GM10266 (cell line): ENCODE results near the gene FAM114A1.
A peak's percentile ranks its signal among the peaks of the same experiment; 100 is the strongest.
"Not testable (repeated sequence)": the region's sequence is repeated elsewhere in the genome, so short reads cannot be mapped to it uniquely, and the experiment has no call there.

ENCODE experiments used
- DNase-seq: peaks from one replicate; pipeline ENCODE4 v3.0.0; 2012; ENCODE audit errors: extremely low spot score
- CTCF ChIP-seq: IDR thresholded peaks from 2 replicates; pipeline ENCODE4 v1.5.1; 2012; ENCODE audit warnings: mild to moderate bottlenecking, low read depth; ENCODE audit not compliant: control insufficient read depth, insufficient read depth; ENCODE audit errors: missing control alignments

Gene FAM114A1

GRCh38 chr4:38935391-38936073, 67.9 kb downstream of the FAM114A1 start:
- no peak for TF ChIP-seq CTCF
- DNase-seq = no peak

- peak; percentile 47 for DNase-seq
- TF ChIP-seq CTCF = no peak
These were observed 71.6 kb downstream of the FAM114A1 start for GRCh38 chr4:38939165-38939564.

GRCh38 chr4:38940476-38940875, 72.9 kb downstream of the FAM114A1 start:
- no peak for DNase-seq
- TF ChIP-seq CTCF = no peak

- not testable (repeated sequence) for DNase-seq
These were observed 74.3 kb downstream of the FAM114A1 start for GRCh38 chr4:38941906-38942305.

GRCh38 chr4:38943343-38943742, 75.7 kb downstream of the FAM114A1 start:
- DNase-seq = no peak
- TF ChIP-seq CTCF = no peak

- no peak for TF ChIP-seq CTCF
- DNase-seq = no peak
These were observed 76.8 kb downstream of the FAM114A1 start for GRCh38 chr4:38944440-38944839.

GRCh38 chr4:38946919-38947318, 79.3 kb downstream of the FAM114A1 start:
- DNase-seq = no peak
- no peak for TF ChIP-seq CTCF

- no peak for TF ChIP-seq CTCF
- no peak for DNase-seq
These were observed 80.9 kb downstream of the FAM114A1 start for GRCh38 chr4:38948551-38948950.
